ENCODE data around the gene GDF15. TPM values are rescaled to one million over a fixed set of nuclear protein-coding genes. Genes with fewer than 3 reads are reported as not detected.

The GDF15 gene
- total and polyA plus RNA-seq, 2 experiments from 2014 or later, result 12.6 to 19.8 TPM

DNA sequence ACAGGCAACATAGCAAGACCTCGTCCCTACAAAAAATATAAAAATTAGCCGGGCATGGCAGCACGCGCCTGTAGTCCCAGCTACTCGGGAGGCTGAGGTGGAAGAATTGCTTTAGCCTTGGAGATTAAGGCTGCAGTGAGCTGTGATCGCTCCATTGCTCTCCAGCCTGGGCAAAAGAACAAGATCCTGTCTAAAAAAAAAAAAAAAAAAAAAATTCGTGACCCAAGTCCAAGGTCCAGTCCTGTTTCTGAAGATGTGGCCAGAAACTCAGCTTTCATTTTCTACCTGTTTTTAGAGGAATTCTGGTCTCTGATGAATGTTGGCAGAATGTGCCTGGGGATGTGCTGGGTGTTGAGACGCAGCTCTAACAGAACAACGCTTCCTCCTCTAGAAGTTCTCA is 47.4 kb upstream of the GDF15 start:
- H2AFZ ChIP-seq, result no peak overlapping the region
- Mint-ChIP-seq H3K9me3 (no peaks in the 10 kb centered on the region), H3K4me3 (no peak overlapping the region), H3K4me1 (peaks cover 21% of the 10 kb centered on the region), H3K36me3 (ENCODE audit: low read depth) (peaks cover 7% of the 10 kb centered on the region; the same call in 2 of the 3 replicates), H3K27ac (no peak overlapping the region), H3K27me3 (ENCODE audit: insufficient read depth, low read depth, poor library complexity) (peaks cover 14% of the 10 kb centered on the region)
- TF ChIP-seq STAT1 (IDR thresholded peaks at IDR 0.05; ENCODE audit: unreplicated experiment) (no peak), JUNB (IDR thresholded peaks at IDR 0.05; ENCODE audit: unreplicated experiment) (no peak), ZNF462 (CRISPR knock-in tag; IDR thresholded peaks at IDR 0.05) (no peak), CTCF (conservative IDR thresholded peaks at IDR 0.05; ENCODE audit: low read depth in 2 of 2) (no peak), POLR2AphosphoS5 (IDR thresholded peaks at IDR 0.05; ENCODE audit: low read depth) (no peak), ZNF331 (CRISPR knock-in tag; IDR thresholded peaks at IDR 0.05; ENCODE audit: low read depth) (no peak), EZH2phosphoT487 (IDR thresholded peaks at IDR 0.05; ENCODE audit: unreplicated experiment) (no peak), EZH2 (IDR thresholded peaks at IDR 0.05; ENCODE audit: low read depth, unreplicated experiment) (no peak), ZNF114 (CRISPR knock-in tag; IDR thresholded peaks at IDR 0.05) (no peak), NANOG (IDR thresholded peaks at IDR 0.05; ENCODE audit: borderline replicate concordance) (no peak), CREB1 (CRISPR knock-in tag; IDR thresholded peaks at IDR 0.05; ENCODE audit: low read depth) (no peak), ETS1 (IDR thresholded peaks at IDR 0.05) (no peak)
- TF ChIP-seq, protein P1, sequence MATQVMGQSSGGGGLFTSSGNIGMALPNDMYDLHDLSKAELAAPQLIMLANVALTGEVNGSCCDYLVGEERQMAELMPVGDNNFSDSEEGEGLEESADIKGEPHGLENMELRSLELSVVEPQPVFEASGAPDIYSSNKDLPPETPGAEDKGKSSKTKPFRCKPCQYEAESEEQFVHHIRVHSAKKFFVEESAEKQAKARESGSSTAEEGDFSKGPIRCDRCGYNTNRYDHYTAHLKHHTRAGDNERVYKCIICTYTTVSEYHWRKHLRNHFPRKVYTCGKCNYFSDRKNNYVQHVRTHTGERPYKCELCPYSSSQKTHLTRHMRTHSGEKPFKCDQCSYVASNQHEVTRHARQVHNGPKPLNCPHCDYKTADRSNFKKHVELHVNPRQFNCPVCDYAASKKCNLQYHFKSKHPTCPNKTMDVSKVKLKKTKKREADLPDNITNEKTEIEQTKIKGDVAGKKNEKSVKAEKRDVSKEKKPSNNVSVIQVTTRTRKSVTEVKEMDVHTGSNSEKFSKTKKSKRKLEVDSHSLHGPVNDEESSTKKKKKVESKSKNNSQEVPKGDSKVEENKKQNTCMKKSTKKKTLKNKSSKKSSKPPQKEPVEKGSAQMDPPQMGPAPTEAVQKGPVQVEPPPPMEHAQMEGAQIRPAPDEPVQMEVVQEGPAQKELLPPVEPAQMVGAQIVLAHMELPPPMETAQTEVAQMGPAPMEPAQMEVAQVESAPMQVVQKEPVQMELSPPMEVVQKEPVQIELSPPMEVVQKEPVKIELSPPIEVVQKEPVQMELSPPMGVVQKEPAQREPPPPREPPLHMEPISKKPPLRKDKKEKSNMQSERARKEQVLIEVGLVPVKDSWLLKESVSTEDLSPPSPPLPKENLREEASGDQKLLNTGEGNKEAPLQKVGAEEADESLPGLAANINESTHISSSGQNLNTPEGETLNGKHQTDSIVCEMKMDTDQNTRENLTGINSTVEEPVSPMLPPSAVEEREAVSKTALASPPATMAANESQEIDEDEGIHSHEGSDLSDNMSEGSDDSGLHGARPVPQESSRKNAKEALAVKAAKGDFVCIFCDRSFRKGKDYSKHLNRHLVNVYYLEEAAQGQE (IDR thresholded peaks at IDR 0.05; ENCODE audit: unreplicated experiment), result no peak
- no peaks in the 10 kb centered on the region for H3K36me3 ChIP-seq (ENCODE audit: insufficient read depth)
- H3K4me2 ChIP-seq, result no peak overlapping the region
- H3K9me2 ChIP-seq (ENCODE audit: insufficient read depth), result no peaks in the 10 kb centered on the region
- DNase-seq (ENCODE audit: low spot score) (no peak), ATAC-seq (no peak)
- H3K79me2 ChIP-seq (replicated peaks; ENCODE audit: insufficient read depth), result no peaks in the 10 kb centered on the region; the same call in 1 of the 2 replicates
- no peaks in the 10 kb centered on the region for H3K27me3 ChIP-seq (ENCODE audit: insufficient read depth)
- no peak overlapping the region for H3K27ac ChIP-seq (ENCODE audit: low read depth)
- peaks cover 20% of the 10 kb centered on the region for H3K4me1 ChIP-seq (ENCODE audit: insufficient read depth)
- H4K20me1 ChIP-seq (replicated peaks; ENCODE audit: insufficient read depth), result no peaks in the 10 kb centered on the region
- no peak overlapping the region for H3K4me3 ChIP-seq
- peaks cover 32% of the 10 kb centered on the region for H3F3A ChIP-seq (replicated peaks; ENCODE audit: low read depth)

Measured in GM23338 (cell line).